Activated CD4-positive, alpha-beta T cell treated with anti-CD3 and anti-CD28 coated beads for 24 hours (primary cell): ENCODE results near the gene TNIP2.
"Not testable (repeated sequence)": the region's sequence is repeated elsewhere in the genome, so short reads cannot be mapped to it uniquely, and the experiment has no call there.

Source experiments
- DNase-seq, 2 donors: peaks; one replicate each; pipeline ENCODE4 v3.0.0-alpha.2; 2020; ENCODE audit warnings: low read depth in 2 of 2

Gene TNIP2

GRCh38 chr4:2793586-2794485, 37.7 kb upstream of the TNIP2 start:
- peak in 1 of 2 donors; percentile 42 for DNase-seq

DNA sequence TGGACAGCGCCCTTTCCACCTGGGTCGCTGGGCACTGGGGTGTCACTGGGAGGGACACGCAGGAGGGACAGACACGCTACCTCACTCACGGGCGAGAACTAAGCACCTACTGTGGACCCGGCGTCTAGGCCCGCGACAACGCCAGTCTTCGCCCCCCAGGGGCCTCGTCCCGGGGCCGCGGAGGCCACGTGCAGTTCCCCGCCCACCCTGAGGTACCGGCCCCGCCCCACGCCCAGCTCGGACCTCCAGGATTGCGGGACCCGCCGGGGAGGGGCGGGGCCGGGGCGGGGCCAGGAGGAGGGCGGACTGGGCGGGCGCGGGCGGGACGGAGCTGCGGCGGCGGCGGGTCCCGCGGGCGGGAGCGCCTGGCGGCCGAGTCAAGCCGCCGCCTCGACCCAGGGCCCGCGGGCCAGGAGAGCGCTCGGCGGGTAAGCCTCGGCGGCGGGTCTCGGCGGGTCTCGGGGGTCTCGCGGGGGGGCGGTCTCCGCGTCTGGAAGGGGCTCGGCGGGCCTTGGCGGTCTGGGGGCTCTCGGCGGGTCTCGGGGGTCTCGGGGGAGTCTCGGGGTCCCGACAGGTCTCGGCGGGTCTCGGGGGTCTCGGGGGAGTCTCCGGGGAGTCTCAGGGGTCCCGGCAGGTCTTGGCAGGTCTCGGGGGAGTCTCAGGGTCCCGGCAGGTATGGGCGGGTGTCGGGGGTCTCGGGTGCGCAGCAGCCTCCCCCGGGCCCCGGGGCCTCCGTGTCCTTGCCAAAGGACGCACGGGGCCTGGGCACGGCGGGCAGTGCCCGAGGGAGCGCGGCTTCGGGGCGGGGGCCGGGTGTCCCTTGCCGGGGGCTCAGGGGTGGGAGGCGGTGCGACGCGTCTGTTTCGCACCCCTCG, 36.8 kb upstream of the TNIP2 start, which contains the start of gene SH3BP2:
SH3BP2 (plus strand) TSS at position 375 of the 875 bp plus-strand sequence. CDS start 27,533 bp downstream, outside the sequence.
- peak in 1 of 2 donors; percentile 65 for DNase-seq

- DNase-seq = no peak
Observed at GRCh38 chr4:2792396-2792710, 36.2 kb upstream of the TNIP2 start.

DNA sequence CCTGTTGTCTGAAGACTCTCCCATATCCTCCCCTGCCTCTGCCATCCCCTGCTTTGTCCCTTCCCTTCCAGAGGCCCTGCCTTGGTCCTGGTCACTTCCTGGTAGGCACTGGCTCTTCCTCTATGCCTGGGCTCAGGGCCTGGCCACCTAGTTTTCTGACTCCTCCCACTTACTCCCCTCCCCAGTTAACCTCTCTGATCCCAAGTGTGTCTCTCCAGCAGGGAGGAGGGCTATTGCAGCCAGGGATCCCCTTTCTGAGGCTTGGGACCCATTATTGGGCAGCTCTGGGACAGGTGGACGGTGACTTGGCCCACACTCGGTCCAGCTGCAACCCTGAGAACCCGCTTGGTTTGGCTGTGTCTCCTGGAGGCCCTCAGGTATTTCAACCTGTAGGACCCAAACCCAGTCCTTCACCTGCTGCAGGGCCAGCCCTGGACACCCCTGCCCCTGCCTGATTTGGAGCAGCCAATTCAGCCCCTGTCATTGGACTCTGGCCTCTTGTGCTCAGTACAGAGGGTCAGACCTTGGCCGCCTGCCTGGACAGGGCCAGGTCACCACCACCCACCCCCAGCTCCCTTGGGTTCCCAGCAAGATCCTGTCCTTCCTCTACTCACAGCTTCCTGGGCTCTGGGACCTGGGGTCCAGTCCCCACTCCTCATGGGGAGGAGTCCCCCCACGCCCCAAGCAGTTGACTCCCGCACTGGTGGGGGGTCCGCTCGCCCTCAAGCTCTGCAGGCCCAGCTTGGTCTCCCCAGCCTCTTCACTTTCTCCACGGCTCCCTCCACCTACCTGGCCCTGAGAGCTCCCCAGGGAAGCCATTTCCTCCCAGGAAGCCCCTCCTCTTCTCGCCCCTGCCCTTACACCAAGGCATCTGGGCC, 35.6 kb upstream of the TNIP2 start:
- no peak for DNase-seq

DNA sequence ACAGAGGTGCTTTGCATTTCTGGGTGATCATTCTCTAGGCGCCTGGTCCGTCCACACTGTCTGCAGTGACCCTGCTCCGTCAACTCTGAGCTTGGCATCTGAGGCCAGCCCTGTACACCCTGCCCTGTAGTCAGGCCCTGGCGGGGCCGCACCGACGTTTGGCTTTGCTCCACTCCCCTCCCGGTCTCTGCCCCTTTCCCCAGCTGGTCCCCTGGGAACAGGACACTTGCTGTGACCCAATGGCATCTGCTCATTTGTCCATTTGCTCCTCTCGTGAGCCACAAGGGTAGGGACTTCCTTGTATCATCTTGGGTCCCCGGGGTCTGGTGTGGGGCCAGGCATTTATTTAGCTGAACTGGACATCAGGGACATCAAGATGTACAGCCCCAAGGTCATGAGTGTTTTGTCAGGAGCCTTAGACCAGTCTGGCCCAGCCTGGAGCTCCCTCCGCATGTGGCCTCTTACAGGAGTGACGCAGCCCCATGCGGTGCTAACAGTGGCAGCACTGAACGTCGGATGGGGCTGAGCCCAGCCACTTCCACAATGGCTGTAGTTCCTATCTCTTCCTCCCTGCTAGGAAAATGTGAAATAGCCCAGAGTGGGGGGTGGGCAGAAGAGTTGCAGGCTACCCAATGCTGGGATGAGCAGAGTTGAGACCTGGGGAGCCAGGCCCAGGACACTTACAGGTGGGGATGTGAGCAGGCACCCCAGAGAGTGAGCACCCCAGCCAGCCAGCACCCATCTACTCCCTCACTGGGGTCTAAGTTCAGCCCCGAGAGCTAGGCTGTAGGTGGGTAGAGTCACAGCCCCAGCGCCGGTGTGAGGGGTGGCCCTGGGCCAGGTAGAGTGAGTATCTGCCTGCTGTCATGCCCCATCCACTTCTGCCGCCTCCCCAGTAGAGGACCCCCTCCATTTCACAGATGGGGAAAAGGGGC, 34.7 kb upstream of the TNIP2 start:
- DNase-seq = no peak

DNA sequence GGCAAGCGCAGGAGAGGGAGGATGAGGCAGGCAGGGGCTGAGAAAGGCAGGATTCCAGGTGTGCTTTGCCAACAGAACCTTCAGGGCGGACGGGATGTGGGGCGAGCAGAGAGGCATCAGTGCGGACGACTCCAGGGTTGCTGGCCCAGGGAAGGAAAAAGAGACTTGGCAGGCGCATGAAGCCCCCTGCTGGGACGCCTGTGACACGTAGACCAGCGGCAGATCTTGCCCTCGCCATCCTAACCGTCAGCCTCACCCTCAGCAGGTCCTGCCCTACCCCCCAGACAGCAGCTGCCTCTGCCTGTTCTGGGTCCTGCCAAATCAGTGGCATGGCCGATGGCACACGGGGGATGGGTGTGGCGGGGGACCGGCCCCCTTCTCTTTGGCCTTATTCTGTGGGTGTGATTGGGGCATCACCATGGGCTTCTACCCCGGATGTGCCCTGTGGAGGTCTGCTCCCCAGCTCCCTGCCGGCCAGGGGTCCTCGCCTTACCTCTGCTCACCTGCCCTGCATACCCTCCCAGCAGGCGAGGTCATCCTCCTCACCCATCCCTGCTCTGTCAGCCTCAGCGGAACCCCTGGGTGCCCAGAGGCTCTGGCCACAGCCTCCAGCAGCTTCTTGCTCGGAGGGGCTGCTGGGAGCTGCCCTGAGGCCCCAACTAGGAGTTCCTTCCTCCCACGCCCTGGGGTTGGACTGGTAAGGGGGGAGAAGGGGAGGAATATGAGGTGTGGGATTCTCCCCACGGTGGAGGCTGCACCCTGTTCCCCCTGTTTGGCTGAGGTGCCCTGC, 33.9 kb upstream of the TNIP2 start:
- no peak for DNase-seq

DNA sequence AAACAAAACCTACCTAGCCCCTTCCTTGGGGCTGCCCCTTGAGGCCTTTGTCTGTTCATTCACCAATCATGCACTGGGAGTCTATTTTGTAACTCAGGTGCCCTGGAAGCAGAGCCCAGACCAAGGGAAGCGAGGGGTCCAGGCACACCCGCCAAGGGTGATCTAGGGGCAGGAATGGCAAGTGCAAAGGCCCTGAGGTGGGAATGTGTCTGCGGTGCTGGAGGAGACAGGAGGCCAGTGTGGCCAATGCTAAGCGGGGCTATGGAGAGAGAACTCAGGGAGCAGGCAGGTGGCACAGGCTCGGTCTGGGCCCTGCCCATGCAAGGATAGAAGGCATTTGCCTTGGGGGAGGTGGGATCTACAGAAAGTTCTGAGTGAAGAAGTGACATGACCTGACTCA, 33.2 kb upstream of the TNIP2 start:
- DNase-seq = no peak

- DNase-seq = no peak
Observed at GRCh38 chr4:2788532-2789103, 32.5 kb upstream of the TNIP2 start.

- no peak for DNase-seq
Observed at GRCh38 chr4:2788101-2788500, 32.0 kb upstream of the TNIP2 start.

DNA sequence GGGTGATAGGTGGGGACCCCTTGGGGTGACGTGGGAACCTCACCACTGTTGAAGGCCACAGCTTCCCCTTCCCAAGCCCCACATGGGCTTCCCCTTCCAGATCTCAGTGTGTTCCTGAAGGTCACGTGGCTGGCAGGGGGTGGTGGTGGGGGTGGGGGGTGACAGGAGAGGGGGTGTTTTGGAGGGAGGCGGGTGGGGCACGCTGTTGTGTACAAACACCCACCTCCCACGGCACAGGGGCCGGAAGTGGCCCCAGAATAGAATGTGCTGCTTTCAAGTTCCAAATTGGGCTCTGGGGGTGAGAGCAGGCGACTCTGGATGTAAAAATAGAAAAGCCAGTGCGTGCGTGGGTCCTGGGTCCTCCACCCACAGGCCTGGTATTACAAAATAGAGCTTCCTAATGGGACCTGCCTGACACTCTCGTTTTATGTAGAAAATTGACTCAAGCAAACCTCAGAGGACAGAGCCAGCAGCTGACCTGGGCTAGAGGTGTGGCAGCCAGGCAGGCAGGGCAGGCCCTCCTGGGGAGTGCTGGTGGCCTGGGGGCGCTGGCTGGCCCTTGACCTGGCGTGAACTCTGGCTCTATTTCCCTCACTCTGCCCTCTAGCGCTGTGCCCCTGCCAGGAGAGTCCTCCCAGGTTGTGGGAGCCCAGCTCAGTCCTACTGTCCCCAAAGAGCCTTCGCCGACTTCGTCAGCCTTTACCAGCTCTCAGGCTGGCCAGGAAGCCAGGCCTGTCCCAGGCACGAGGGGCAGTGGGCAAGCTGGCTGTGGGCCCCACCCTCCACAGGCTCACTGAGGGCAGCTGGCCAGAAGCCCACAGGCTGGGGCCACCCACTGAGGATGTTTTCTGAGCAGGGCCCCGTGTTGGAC, 31.3 kb upstream of the TNIP2 start:
- no peak for DNase-seq

DNA sequence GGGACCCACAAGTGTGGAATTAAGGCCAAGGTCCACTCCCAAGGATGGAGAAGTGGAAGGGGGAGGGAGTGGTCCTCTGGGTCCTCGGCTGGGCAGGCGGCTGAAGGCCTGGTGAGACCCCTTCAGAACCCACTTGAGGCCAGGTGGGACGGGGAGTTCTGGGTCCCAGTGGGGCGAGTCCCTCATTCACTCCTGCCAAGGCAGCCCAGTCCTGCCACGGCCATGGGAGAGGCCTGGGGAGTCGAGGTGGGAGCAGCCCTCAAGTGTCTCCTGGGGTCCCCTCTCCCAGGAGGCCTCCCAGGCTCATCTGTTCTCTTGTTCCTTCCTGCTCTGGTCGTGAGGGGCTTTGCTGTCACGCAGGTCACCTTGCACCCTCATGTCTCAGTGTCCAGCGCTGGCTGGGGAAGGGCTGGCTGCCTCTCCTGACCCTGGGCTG, 30.7 kb upstream of the TNIP2 start:
- DNase-seq = no peak

- peak; percentile 57 to 60 for DNase-seq
Observed at GRCh38 chr4:2786152-2786671, 30.1 kb upstream of the TNIP2 start.

GRCh38 chr4:2785613-2786012, 29.5 kb upstream of the TNIP2 start:
- DNase-seq = no peak

DNA sequence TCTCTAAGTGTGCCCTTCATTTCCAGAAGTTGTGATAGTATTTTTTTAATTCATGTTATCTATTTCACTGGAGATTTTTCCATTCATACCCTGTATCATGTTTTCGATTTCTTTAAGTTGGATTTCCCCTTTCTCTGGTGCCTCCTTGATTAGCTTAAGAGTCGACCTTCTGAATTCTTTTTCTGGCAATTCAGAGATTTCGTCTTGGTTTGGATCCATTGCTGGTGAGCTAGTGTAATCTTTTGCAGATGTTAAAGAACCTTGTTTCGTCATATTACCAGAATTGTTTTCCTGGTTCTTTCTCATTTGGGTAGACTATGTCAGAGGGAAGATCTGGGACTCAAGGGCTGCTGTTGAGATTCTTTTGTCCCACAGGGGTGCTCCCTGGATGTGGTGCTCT, 27.7 kb upstream of the TNIP2 start:
- DNase-seq = no peak

DNA sequence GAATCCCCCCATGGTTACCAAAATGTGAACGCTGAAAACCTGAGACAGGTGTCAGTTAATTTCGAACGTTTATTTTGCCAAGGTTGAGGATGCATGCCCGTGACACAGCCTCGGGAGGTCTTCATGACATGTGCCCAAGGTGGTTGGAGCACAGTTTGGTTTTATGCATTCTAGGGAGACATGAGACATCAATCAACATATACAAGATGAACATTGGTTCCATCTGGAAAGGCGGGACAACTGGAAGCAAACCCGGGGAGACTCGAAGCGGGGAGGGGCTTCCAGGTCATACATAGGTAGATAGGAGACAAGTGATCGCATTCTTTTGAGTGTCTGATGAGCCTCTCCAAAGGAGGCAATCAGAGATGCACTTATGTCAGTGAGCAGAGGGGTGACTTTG, 25.8 kb upstream of the TNIP2 start:
- DNase-seq = no peak

GRCh38 chr4:2780643-2781042, 24.5 kb upstream of the TNIP2 start:
- not testable (repeated sequence) for DNase-seq

GRCh38 chr4:2771264-2771663, 15.1 kb upstream of the TNIP2 start:
- no peak for DNase-seq

GRCh38 chr4:2768921-2769336, 12.8 kb upstream of the TNIP2 start:
- DNase-seq = no peak
